Measurements from ENCODE around the gene SPACA4.

Gene SPACA4

DNA sequence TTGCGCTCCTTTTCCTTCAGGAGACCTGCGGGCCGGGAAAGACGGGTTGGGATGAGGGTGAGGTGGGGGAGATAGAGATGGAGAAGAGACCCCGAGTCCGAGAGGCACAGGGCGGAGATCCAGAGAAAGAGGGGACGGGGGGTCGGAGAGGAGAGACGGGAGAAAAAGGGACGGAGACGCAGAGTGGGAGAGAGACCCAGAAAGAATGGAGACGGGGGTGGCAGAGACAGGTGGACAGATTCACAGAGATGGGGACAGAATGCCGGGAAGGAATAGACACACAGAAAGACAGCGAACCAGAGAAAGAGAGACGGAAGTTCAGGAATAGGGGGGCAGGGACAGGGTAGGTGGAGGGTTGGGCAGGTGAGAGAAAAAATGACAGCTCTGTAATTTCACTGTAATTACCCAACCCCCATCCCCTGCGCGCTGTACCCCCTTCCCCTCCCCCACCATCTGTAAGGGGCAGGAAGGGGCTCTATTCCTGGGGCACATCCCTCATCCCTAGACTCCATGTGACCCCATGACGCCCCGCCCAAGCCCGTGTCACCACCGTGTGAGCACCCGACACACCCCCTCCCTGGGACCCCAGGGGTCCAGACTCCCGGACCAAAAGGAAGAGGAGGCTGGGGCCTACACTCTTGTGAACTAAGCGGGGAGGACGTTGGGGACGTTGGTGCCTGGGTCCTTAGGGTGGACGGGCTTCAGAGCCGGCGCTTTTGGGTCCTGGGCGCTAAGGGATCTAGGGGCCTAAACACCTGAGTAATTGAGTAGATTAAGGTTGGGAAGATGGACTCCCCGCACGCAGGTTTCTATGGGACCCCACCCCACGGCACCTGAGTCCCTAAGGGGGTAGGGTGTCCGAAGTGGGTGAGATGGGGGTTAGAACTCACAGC is 29.7 kb downstream of the SPACA4 start:
- TF ChIP-seq, protein P1, sequence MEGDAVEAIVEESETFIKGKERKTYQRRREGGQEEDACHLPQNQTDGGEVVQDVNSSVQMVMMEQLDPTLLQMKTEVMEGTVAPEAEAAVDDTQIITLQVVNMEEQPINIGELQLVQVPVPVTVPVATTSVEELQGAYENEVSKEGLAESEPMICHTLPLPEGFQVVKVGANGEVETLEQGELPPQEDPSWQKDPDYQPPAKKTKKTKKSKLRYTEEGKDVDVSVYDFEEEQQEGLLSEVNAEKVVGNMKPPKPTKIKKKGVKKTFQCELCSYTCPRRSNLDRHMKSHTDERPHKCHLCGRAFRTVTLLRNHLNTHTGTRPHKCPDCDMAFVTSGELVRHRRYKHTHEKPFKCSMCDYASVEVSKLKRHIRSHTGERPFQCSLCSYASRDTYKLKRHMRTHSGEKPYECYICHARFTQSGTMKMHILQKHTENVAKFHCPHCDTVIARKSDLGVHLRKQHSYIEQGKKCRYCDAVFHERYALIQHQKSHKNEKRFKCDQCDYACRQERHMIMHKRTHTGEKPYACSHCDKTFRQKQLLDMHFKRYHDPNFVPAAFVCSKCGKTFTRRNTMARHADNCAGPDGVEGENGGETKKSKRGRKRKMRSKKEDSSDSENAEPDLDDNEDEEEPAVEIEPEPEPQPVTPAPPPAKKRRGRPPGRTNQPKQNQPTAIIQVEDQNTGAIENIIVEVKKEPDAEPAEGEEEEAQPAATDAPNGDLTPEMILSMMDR (IDR thresholded peaks at IDR 0.05; ENCODE audit: borderline replicate concordance, insufficient read depth, low read depth, low read length) = no peak
- peak overlapping the region; percentile 62 for H3K4me3 ChIP-seq (ENCODE audit: low read depth, low read length)

DNA sequence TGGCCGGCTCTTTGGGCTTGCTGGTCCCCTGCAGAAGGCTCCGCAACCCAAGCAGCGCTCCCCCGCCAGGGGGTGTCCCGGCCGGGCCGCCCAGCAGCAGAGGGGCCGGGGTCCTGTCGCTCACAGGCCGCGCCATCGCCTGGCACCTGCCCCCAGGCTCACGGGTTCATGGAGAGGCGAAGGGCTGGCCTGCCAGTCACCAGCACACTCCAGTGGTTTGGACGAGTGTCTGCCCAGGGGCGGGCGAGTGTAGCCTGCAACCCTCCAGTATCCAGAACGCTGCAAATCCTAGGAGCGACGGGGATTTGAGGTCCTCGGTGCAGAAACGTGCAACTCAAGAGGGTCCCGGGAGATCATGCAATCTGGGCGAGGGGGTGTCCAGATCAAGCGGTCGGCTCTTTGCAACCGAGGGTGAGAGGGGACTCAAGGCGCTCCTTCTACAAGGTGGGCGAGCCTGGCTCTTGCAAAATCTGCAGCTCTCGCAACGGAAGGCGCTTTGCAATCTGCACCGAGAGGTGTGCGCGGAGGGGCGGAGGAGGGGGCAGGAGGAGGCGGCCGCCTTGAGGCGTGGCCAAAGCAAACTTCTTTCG is 30.4 kb downstream of the SPACA4 start, which contains the start of gene DBP:
Gene DBP (minus strand): TSS at position 521 of the 590 bp plus-strand sequence. CDS start 385 bp downstream, at position 136.
- H3K4me3 ChIP-seq (ENCODE audit: low read depth, low read length) = peak within 1 kb of the TSS; percentile 62
- TF ChIP-seq, protein P1 (IDR thresholded peaks at IDR 0.05; ENCODE audit: borderline replicate concordance, insufficient read depth, low read depth, low read length) = no peak; the same call in 1 of the 2 replicates

DNA sequence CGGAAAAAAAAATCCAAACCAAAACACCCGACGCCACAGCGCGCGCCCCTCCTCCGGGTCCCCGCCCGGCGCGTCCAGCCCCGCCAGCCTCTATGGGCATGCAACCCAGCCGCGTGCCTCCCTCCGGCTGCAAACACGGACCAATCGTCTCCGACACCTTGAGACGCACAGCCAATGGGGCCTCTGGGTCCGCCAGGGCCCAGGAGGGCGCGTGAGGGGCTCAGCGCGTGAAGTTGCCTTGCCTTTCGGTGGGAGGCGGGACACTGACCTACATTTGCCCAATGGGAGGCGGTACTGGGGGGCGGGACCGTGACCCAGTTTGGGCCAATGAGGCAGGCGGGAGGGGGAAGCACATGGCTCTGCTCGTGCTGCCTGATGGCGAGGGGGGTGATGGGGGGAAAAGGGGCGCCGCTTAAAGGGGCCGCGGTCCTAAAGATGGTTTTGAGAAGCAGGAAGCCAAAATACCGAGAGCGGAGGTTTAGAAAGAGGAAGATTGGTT is 31.0 kb downstream of the SPACA4 start:
- H3K4me3 ChIP-seq (ENCODE audit: low read depth, low read length) = peak overlapping the region; percentile 62
- TF ChIP-seq, protein P1 (IDR thresholded peaks at IDR 0.05; ENCODE audit: borderline replicate concordance, insufficient read depth, low read depth, low read length) = no peak

DNA sequence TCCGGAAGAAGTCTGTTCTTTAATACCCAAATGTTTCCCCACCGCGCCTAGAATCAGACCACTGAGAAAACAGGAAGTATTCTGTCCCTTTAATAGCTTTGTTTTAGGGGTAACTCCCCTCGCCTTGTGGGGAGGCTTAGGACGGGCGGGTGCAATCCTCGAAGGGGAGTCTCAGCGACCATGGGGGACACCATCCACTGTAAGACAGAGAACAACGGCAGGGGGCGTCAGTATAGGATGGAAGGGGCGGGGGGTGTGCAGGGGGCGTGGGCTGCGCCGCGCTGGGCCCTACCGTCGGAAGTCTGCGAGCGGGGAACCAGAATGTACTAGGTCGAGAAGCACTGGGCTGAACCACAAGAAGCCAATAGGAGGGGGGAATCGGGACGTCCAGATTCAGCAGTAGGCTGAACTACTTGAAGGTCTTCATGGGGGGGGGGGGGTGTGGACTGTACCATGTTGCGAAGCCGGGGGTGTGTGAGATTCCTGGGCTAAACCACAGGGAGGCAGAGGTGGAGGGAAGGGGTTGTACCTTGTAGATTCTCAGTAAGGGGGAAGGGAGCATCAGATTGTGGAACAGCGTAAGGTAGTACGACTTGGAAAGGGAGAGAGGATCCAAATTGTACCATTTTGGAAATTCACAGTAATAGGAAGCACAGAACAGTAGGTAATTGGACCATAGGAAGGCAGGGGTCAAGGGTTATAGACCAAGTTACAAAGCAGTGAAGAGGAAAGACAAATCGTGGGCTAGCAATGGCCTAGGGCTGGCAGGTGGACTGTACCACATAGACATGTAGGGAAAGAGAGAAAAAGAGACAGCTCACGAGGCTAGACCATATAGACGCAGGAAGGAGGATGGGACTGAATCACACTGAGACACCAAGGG is 31.6 kb downstream of the SPACA4 start:
- H3K4me3 ChIP-seq (ENCODE audit: low read depth, low read length) = peak overlapping the region; percentile 53
- TF ChIP-seq, protein P1 (IDR thresholded peaks at IDR 0.05; ENCODE audit: borderline replicate concordance, insufficient read depth, low read depth, low read length) = 0 out of 2 replicates have a peak, but pooled peaks have one; percentile 12

DNA sequence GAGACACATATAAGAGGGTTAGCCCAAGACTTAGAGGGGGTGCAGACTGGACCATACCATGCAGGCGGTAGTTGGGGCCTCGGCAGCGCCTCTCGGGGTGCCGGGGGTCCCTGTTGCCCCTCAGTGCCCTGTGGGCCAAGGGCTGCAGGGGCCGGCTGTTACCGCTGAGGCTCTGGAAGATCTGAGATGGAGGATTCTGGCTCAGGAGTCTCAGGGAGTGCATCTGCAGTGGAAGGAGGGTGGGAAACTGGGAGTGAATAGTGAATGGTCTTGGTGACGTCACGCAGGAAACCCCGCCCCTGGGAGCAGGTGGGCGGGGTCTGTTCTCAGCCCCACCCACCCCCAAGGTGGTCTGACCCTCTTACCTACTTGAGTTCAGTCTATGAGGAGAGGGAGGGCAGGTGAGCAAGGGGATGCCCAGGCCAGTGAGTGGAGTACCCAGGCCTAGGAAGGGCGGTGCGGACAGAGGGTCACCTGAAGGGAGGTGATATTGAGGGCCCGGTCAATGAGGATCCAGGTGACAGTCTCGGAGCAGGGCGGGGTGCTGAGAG is 32.4 kb downstream of the SPACA4 start:
- TF ChIP-seq, protein P1 (IDR thresholded peaks at IDR 0.05; ENCODE audit: borderline replicate concordance, insufficient read depth, low read depth, low read length) = no peak
- peak overlapping the region; percentile 53 for H3K4me3 ChIP-seq (ENCODE audit: low read depth, low read length)
